NCI-H2227 (cell line): ENCODE data around the gene DUSP2.
A peak's percentile ranks its signal among the peaks of the same experiment; 100 is the strongest.

ENCODE experiments used
- DNase-seq: peaks from one replicate; lab custom pipeline; 2025; ENCODE audit not compliant: unreplicated experiment; lab: John Stamatoyannopoulos, UW

The DUSP2 gene

DNA sequence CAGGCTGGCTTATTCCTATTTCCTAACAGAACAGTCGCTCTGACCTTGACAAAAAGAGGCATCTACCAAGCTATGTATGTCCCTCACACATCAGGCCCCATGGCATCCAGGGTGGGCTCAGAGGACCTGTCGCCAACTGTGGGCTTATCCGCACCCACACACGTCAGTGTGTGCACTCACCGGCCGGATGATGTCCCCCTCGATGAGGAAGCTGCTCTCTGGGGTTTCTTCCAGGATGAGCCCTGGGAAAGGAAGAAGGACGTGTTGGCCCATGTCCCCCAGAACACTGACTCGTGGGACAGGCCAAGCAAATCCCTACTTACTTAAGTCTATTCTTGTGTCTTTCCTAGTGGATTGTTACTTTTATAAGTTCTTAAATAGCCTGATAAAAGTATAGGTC is 10.1 kb downstream of the DUSP2 start:
- no peak for DNase-seq

DNA sequence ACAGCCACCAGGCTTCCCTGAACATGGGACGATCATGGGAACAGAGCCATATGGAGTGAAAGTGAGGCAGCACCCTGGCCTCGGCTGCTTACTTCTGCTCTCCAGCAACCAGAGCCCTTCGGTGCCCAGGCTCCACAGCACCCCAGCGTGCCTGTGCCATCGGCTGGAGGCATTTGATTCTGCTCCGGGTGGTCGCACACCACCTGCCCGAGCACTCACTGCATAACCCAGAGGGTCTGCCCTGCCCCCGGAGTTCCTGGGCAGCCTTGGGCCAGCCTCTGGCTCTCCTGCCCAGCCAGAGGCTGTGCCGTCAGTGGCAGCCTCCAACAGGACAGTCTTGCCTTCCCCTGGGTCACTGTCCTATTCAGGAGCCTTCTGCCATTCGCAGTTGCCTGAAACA is 10.8 kb downstream of the DUSP2 start:
- DNase-seq = no peak

DNA sequence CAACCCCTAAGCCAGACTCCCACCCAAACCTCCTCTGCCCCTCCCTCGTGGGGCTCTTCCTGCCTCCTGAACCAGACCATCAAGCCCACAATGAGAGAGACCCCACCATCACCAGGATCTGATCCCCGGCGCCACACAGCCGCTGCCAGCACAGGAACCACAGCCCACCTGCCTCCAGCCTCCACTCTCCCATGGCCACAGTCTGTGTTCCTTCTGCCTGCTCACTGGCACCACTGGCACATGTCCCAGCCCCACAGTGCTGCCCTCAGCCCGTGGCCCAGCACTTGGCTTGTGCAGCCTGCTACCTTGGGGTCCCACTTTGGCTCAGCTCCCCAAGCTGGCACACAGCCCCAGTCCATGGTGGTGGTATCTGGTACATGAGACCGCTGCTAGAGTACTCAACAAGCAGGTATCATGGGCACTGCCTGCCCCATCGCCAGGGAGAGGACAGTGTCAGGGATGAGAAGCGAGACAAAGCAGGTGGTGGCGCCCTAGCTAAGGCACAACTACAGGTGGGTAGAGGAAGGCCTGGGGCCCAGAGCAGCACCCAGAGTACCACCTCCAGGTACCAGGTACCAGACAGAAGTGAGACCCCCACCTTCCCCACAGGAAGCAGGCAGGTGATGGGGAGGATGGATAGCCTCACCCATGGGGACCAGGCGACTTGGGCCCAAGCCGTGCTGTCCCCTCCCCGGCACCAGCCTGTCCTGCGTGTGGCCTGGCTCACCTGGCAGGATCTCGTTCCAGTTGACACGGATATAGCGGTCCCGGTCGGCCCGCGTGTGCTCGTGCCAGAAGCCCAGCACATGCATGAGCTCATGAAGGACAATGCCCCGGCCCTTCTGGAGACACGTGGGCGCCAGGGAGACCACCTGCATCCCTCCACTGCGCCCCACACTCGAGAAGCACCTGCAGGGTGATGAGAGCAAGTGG is 13.2 kb downstream of the DUSP2 start:
- no peak for DNase-seq

DNA sequence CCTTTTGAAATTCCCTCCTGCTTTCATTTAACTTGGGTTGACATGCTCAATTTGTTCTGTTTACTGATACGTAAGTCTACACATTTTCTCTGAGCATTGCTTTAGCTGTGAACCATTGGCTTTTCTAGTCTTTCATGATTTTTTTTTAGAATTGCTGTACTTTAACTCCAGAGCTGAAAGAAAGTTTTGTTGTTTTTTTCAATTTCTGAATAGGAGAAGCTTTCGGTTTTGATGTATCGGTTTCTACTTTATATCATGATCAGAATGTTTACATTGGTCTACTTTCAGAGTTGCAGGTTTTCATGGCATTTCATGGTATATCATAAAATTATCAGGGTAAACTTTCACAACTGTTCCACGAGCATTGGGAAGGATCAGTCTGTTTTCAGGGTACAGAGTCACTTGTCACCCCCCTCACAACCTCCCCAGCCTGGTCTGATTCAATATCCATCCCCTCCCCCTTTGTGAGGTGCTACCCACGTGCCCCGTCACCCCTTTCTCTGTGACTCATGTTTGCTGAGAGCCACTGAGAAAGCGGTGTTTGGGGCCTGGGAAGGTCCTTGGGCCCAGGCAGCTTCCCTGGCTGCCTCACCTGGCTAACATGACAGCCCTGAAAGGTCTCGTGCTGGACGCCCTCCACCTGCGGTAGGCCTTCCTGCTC is 14.0 kb downstream of the DUSP2 start:
- no peak for DNase-seq

DNA sequence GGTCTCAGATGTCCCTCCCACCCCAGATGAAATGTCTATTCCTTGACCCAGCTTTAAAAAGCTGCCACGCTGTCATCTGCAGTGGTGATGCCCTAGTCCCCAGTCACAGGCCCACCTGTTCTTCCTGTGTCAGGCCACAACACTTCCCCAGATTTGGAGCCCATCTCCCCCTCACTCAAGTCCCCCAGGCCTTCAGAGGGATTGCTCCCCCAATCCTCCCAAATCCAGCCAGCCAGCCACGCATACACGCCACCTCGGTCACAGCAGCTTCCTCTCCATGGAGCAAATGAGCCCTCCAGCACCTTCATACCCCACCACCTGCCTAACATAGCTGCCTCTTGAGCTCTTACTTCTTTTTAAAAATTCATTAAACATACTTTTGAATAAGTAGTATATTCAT is 14.8 kb downstream of the DUSP2 start:
- DNase-seq = no peak

DNA sequence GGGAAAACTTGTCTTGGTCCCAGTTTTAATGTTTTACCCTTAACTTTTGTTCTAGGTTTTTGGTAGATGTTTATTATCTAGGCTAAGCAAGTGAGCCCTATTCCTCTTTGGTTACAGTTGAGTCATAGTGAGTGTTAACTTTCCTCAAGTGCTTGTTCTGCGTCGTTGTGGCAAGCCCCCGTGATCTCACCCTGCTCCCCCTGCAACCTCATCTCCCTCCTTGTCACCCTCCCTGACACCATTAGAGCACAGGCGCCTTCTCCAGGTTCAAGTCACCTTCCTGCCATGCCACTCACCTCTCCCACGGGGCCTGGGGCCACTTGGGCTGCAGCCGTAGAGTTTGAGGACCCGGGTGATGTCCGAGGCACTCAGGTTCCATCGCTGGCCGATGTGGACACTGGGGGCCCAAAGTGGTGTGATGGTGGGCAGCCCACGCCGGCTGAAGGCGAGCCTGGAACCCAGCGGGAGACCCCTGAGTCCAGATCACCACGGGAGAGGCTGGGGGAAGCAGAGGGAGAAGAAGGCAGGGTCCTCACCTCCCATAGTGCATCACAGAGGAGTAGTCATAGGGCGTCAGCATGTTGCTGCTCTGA is 15.6 kb downstream of the DUSP2 start:
- DNase-seq = no peak

DNA sequence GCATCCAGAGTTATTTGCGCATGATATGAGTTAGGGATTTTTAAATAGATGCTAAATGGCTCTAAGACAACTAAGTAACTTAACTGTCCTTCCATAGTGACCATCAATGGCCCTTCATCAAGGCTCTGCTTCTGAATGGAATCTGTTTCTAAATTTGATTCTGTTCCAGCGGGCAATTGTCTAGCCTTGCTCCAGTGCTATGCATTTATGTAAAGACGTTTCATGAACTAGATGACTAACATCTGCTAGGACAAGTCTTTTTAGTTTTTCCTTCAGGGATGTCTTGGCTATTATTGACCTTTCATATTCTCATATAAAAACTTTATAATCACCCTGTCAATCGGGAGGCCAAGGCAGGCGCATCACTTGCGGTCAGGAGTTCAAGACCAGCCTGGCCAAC is 16.8 kb downstream of the DUSP2 start:
- no peak for DNase-seq

DNA sequence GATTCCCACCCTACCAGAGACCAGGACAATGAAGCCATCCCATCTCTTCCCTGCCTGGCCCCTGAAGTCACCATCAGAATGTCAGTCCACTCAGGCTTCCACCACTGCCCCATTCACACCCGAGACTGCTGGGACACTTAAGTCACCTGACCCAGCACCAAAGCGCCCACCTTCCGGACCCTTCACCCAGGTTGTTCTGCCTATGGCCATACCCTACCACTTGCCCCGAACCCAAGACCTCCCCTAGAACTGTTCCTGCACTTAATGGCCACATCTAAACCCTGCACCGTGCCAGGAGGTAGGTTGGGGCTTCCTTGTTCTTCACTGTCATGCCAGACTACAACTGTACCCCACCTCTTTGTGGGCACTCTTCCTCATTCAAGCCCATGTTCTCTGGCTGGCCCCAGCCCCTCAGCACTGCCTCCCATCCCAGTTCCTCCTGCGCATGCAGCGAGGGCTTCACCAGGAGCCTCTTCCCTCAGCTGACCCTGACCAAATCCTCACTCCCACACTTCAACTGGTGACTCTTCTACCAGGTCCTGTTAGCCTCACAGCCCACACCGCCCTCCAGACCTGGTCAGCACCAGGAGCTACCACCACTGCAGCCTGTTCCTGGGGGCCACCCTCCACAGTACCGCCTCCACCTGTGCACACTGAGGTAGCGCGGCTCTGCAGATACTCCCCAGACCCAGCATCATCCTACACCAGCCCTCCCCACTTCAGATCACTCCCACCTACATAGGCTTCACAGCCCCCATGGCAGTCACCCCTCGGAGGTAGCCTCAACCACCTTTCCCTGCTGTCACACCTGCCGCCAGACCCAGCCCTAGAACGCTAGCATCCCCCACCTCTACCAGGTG is 20.6 kb downstream of the DUSP2 start:
- no peak for DNase-seq

DNA sequence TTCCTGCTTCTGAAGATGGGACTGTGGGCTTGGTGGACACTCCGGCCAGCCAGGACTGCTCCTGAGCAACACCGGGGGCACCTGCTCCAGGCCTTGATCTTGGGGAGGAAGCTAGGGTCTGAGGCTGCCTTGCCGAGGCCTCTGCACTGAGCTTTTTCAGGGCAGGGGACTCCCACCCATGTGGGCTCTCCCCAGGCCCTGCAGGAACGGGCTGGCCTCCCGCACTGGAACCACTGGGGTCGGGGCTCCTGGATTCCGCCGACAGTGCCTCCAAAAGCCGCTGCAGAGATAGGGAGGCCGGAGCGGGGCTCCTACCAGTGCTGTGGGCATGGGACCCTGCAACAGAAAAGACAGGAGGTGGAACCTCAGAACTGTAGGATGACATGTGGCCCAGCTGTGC is 21.3 kb downstream of the DUSP2 start:
- no peak for DNase-seq

DNA sequence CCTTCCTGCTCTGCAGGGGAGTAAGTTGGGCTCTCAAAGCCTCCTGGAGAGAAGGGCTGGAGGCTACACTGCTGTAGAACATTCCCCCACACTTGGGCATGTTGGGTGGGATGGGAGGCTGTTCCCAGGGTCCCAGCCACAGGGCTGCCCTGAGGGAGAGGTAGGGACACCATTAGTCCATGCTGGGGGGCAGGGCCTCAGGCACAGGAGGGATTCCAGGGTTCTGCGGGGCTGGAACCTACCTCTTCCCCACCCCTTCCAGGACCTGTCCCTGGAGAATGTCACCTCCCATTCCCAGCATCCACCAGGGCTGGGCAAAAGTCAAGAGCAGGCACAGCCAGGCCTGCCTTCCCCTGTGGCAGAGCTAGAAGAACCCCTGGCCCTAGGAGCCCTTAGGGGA is 21.9 kb downstream of the DUSP2 start:
- DNase-seq = no peak

DNA sequence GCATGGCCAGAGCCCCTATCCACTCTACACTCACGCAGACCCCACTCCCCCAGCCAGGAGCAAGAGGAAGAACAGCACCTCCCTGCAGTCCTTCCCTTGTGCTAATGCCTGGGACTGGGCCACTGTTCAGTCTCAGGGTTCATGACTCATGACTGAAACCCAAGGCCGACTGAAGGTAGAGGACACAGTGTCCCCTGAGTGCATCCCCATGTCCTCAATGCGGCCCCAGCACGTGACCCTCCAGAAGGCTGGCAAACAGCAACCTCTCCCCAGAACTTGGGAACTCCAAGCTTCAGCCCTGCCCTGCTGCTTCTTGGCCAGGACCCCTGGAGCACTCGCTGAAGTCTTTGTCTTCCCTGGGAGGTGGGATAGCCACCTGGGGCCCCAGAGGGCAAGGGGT is 22.8 kb downstream of the DUSP2 start:
- no peak for DNase-seq

DNA sequence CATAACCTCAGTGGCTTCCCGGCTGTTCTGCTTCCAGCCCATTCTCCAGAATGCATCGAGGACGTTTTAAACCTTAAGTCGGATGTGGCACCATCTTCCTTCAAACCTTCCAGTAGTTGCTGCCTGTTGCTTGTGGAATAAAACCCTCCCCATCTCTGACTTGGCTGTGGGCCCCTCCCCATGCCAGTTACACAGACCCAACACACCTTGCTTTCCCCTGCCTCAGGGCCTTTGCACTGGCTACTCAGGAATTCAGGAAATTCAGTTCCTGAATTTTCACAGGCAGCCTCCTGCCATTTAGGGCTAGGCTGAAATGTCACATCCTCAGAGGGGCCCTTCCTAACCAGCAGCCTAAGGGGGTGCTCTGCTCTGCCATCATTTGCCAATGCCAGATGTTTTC is 23.8 kb downstream of the DUSP2 start:
- DNase-seq = no peak

DNA sequence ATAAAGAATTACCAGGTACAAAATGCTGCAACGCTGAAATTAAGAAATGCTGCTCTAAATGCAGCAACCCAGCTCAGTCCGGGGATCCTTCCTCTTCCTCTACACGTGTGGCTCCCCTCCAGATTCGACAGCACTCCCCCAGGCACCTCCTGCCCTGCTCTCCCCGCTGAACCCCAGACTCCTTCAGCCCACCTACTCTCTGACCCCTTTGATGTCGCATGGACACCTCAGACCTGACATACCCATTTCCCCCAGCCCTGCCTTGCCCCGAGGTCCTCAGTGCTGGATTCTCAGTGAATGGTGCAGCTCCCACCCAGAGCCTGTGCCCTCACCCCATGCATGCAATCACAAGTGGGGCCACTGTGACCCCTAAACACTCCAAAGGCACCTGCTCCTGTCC is 24.2 kb downstream of the DUSP2 start:
- DNase-seq = no peak

DNA sequence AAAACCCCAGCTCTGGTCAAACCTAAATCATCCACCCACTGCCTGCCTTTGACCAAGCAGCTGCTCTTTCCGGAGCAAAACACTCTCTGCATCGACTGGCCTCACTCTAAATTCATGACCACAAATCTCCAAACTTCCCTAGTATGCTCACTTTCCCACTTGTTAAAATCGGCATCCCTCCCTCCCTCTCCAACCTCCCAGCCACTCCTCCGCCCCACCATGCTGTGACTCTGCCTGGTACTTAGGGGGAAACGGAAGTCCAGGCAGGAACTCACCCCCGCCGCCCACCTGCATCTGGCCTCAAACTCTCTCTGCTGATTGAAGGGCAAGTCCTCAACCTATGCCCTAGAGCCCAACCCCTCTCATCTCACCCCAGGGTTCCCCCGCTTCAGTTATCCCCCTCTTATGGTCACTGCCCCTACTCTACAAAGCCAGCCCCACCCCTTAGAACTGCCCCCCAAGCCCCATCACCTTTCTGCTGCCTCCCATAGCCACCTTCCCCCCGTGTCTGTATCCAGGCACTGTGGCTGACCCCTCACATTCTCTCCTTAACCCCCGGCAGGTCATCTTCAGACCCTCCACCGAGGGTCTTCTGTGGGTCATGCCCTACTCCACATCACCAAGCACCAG is 25.0 kb downstream of the DUSP2 start:
- DNase-seq = no peak

DNA sequence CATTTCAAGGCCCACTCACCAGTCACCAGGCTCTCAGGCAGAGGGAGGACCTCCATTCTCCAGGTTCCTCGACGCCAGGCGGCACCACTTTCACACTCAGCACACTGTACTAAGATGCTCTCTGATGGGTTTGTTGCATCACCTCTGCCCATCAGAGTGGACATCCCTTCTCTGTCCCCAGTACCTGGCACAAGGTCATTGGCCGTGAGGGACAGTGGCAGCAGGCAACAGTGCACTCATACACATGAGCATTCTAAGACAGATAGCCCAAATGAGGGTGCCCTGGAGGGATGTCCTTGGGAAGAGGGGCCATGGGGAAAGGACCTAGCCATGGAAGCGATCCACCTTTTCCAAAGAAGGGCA is 25.9 kb downstream of the DUSP2 start:
- no peak for DNase-seq

DNA sequence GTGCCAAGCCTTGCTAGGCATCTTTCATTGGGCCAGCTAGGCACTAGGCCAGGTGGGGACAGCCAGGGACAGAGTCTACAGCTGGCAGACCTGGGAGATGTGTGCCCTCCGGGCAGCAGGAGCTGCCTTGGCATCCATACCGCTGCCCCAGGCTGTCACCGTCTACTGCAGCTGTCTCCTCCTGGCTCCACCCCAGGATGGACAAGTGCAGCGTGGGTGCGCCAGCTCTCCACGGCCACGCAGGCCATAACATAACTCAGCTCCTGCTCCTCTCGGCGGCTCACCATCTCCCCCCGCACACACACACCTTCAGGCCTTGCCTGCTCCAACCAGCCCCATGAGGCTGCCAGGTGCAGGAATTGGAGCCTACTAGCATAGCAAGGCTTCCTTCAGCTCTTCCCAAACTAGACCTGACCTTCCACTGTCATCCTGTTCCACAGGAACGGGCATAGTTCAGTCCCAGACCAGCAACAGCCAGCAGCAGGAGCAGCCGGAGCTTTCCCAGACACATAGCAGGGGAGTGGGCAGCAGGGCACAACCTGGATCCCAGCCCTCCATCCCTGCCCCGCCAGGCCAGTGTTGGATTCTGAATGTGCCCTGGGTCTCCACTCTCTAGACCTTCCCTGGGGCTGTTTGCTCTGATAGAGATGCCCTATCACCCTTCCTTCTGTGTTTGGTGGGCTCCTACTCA is 26.4 kb downstream of the DUSP2 start:
- DNase-seq = no peak

DNA sequence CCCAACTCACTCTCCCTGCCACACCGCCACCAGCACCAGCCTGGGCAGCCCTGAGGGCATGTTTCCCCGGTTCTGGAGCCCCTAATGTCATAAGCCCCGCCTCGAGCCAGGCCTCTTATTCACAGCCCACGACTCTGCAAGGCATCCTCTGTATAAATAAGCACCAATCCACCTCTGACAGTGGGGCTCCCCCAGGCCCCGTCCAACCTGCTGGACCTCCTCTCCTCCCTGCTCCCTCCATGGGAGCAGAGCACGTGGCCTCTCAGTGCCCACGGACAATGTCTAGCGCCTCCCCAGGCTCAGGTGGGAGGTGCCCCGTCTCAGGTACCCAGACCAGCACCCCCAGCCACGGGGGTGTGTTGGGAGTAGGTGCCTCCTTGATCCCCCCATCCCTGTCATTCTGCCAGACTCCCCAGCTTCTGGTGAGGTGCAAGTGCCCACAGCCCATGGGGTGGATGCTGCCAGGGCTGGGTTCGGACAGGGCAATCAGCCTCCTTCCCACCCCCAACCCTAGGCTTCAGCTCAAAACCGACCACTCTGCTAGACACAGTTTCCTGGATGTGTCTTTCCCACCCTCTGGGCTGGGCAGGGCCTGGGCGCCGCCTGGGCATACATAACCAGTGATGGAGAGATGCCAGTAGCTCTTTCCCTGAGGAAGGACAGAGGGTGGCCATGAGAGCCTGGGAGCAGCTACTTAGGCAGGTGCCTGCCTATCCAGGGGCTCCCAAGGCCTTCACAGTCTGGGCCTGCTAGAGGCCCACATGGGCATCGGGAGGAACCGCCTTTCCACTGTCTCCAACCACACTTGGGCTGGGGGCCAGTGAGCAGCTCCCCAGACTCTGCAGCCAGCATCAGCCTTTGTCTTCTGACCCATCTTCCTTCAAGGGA is 27.3 kb downstream of the DUSP2 start:
- no peak for DNase-seq

DNA sequence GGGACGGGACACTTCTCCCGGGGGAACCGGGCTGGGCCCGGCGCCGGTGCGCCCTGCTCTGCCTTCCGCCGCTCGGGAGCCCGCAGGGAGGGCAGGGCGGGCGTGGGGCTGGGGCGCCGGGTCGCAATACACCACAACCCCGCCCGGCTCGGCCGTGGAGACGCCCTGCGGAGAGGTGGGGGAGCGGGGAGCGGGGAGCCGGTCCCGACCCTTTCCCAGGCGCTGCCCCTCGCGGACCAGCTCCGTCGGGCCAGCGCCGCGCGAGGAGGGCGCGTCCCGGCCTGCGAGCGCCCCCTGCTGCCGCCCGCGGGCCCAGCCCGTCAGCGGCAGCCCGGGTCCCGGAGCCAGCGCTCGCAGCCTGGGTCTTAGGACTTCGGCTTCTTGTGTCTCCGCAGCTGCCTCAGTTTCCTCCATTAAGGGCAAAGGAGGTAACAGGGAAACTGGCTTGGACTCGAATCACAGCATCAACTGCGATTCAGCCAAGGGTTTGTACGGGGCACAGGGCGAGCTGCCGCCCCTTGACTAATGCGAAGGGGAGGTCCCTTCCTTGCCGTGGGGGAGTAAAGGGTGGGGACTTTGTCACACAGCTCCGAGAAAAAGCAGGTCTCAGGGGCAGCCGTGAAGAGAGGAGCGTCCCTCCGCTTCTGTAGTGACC is 28.2 kb downstream of the DUSP2 start:
- DNase-seq = peak; percentile 72

DNA sequence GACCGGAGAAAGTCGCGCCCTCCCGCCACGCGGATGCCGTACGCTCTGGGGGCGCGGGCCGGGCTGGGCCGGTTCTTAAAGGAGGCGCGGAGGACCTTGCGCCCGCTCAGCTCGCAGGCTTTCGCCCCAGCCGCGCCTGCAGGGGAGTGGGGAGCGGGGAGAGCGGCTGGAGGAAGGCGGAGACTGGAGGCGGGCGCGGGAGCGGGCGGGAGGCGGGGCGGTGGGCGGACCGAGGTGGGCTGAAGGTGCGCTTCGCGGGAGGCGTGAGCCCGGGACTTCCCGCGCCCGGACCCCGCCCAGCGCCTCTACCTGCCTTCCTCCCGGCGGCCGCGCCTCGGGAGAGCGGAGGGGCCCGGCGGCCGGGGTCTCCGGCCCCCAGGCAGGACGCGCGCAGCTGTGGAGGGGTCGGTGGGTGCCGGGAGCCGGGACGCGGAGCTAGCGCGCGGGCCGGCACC is 28.8 kb downstream of the DUSP2 start, which contains the start of gene ADRA2B:
TSS of gene ADRA2B (minus strand) at position 148 of the 455 bp plus-strand sequence. CDS start 422 bp downstream, outside the sequence.
- DNase-seq = peak; percentile 74
